ENCODE data around the gene TICAM1.
"Not testable (repeated sequence)": the region's sequence is repeated elsewhere in the genome, so short reads cannot be mapped to it uniquely, and the experiment has no call there.

TICAM1 gene

GRCh38 chr19:4831304-4831978 is at the start of gene TICAM1:
Gene TICAM1 (minus strand): TSS chr19:4831712. CDS start chr19:4818377, 13,335 bp downstream.
- DNase-seq (ENCODE audit: low read depth in 1 of 2, low spot score in 1 of 2) = peak; percentile 44 to 79

DNA sequence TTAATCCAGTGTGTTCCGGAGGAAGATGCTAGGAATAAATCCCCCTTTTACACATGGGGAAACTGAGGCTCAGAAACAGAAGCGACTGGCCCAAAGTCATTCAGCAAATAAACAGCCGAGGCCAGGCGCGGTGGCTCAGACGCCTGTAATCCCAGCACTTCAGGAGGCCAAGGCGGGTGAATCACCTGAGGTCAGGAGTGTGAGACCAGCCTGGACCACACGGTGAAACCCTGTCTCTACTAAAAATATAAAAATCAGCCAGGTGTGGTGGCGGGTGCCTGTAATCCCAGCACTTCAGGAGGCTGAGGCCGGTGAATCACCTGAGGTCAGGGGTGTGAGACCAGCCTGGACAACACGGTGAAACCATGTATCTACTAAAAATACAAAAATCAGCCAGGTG is 47.5 kb upstream of the TICAM1 start:
- no peak for DNase-seq (ENCODE audit: low read depth in 1 of 2, low spot score in 1 of 2)

GRCh38 chr19:4878491-4878968 is 47.0 kb upstream of the TICAM1 start:
- no peak for DNase-seq (ENCODE audit: low read depth in 1 of 2, low spot score in 1 of 2)

DNA sequence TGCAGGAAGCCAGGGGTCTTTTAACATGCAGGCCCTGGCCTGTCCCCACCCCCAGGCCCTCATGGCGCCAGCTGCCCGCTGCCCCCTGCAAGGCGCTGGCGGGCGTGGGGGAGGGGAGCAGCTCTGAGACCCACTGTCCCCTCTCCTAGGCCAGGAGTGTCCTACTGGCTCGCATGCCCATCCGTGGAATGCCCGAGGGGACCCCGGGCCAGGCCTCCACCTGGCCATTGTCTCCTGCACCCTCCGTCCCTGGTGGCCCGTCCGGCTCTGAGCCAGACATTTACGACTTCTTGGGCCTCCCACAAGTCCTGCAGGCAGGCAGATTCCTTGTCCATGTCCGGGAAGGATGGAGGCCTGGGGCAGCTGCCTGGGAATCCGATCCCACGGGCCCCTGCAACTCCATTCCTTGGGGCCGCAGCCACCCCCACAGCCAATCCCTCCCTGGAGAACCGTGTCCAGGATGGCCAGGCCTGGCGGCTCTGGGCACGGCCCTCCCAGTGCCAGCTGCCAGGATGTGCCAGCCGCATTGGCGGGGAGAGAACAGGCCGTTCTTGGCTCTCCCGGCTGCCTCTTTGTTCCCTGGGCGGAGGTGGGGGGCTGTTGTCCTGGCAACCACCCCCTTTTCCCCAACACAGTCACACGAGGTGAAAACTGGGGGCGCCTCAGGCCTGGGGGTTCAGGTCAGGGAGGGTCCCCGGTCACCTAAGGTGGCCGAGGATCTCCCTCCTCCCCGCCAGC is 46.4 kb upstream of the TICAM1 start:
- no peak for DNase-seq (ENCODE audit: low read depth in 1 of 2, low spot score in 1 of 2)

GRCh38 chr19:4873930-4874329 is 42.4 kb upstream of the TICAM1 start:
- DNase-seq (ENCODE audit: low read depth in 1 of 2, low spot score in 1 of 2) = no peak

- DNase-seq (ENCODE audit: low read depth in 1 of 2, low spot score in 1 of 2) = no peak
Observed at GRCh38 chr19:4871711-4872110, 40.2 kb upstream of the TICAM1 start.

DNA sequence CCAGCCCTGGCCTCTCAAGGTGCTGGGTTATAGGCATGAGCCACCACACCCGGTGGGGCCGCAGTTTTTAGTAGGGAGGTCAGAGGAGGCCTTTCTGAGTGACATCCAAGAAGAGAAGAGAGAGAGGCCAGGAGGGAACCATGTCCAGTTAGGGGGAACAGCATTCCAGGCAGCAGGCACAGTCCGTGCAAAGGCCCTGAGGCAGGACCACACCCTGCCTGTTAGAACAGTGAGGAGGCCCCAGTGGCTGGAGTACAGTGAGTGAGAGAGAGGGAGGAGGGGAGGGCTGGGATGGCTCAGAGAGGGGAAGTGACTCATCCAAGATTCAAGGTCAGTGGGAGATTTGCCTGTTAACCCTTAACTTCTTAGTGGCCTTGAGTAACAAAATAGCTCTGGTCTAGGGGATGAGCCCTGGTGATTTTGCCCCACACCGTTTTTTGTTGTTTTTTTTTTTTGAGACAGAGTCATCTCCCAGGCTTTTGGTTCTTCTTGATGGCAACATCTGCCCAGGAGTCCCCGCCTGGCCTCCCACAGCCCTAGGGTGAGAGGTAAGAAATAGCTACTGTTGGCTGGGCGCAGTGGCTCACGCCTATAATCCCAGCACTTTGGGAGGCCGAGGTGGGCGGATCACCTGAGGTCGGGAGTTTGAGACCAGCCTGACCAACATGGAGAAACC is 38.7 kb upstream of the TICAM1 start:
- DNase-seq (ENCODE audit: low read depth in 1 of 2, low spot score in 1 of 2) = no peak

DNA sequence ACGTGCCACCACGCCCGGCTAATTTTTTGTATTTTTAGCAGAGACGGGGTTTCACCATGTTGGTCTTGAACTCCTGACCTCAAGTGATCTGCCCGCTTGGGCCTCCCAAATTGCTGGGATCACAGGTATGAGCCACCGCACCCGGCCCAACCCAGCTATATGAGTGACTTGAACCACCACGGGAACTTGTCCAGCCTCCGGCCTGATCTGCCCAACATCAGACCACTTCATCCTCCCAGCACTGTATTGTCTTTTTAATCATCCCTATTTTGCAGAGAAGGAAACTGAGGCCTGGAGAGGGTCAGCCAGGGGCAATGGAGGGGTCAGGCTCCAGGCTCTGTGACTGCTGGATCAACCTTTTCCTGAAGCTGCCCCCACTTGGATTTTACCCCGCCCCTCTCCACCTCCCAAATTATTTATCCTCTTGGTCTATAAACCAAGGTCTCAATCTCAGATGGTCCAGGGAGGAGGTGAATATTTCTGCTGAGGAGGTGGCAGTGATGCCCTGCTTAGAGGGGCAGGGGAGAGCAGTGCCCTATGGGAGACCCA is 36.8 kb upstream of the TICAM1 start:
- DNase-seq (ENCODE audit: low read depth in 1 of 2, low spot score in 1 of 2) = no peak

GRCh38 chr19:4867534-4868285 is 36.2 kb upstream of the TICAM1 start, which contains the start of gene PLIN3:
Gene PLIN3 (minus strand): TSS chr19:4867667. CDS start chr19:4861394, 6,273 bp downstream.
- peak; percentile 82 to 85 for DNase-seq (ENCODE audit: low read depth in 1 of 2, low spot score in 1 of 2)

GRCh38 chr19:4866595-4867424 is 35.3 kb upstream of the TICAM1 start:
- DNase-seq (ENCODE audit: low read depth in 1 of 2, low spot score in 1 of 2) = peak in 1 of 2 donors; percentile 17

GRCh38 chr19:4861147-4861546 is 29.6 kb upstream of the TICAM1 start:
- no peak for DNase-seq (ENCODE audit: low read depth in 1 of 2, low spot score in 1 of 2)

DNA sequence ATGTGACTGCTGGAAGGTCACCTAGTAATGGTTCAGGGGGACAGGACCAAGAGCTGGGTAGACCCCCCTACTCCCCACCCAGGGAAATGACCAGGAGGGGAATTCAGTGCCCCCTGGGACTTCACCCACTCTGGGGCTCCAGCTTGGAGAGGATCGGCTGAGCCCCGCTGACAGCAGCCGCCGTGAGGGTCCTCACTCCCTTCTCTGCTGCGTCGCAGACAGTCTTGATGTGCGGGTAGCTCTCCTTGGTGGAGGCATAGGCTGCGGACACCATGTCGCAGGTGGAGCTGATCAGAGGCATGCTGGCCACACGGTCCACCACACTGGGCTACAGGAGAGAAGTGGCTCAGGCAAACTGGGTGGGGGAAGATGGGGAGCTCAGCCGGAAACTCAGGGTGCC is 28.2 kb upstream of the TICAM1 start:
- no peak for DNase-seq (ENCODE audit: low read depth in 1 of 2, low spot score in 1 of 2)

- not testable (repeated sequence) for DNase-seq (ENCODE audit: low read depth in 1 of 2, low spot score in 1 of 2)
Observed at GRCh38 chr19:4856468-4856867, 25.0 kb upstream of the TICAM1 start.

- DNase-seq (ENCODE audit: low read depth in 1 of 2, low spot score in 1 of 2) = not testable (repeated sequence)
Observed at GRCh38 chr19:4853506-4853905, 22.0 kb upstream of the TICAM1 start.

DNA sequence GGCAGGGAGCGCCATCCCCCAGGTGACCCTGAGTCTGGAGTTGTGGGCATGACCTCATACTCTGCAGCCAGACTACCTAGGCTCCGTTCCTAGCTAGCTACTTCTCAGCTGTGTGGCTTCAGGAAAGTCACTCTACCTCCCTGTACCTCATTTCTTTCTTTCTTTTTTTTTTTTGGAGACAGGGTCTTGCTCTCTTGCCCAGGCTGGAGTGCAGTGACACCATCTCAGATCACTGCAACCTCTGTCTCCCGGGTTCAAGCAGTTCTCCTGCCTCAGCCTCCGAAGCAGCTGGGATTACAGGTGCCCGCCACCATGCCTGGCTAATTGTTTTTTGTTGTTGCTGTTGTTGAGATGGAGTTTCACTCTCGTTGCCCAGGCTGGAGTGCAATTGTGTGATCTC is 21.0 kb upstream of the TICAM1 start:
- DNase-seq (ENCODE audit: low read depth in 1 of 2, low spot score in 1 of 2) = no peak

DNA sequence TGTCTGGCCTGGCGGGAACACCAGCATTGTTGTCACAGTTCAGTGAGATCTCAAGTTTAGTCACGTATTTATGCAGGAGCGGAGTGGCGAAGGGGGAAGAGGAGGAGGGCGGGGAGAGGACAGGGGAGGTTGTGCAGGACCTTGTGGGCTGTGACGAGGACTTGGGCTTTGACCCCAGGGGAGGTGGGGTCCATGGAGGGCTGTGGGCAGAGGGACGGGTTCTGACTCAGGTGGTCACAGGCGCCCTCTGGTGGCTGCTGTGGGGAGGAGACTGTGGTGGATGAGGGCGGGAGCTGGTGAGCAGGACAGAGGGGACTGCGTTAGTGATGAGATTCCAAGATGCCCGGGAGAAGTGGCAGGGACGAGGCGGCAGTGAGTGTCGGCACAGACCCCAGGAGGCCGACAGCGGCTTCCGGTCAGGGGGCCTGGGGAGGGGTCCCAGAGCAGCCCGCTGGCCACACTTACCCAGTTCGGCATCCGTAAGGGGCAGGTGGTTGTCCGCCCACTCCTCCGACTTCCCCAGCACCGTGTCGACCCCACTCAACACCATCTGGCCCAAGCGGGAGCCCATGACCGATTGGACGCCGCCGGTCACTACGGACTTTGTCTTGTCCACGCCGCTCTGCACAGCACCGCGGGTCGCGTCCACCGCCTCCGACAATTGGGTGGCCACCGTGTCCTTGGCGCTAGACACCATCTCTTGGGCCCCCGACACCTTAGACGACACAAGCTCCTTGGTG is 20.2 kb upstream of the TICAM1 start:
- DNase-seq (ENCODE audit: low read depth in 1 of 2, low spot score in 1 of 2) = peak; percentile 66 to 68

GRCh38 chr19:4849019-4849418 is 17.5 kb upstream of the TICAM1 start:
- DNase-seq (ENCODE audit: low read depth in 1 of 2, low spot score in 1 of 2) = no peak

- DNase-seq (ENCODE audit: low read depth in 1 of 2, low spot score in 1 of 2) = no peak
Observed at GRCh38 chr19:4847190-4847973, 15.9 kb upstream of the TICAM1 start.
